OCI-LY3 (cell line): Measurements from ENCODE around the gene RNF2.

ENCODE experiments used
- EZH2phosphoT487 ChIP-seq: fragments of 200-600 bp; shearing (Covaris generic); IDR thresholded peaks from 2 replicates; pipeline ENCODE4 v1.6.1; 2018; ENCODE audit warnings: antibody characterized with exemption, mixed run types, low read depth
- TF ChIP-seq, protein P1 (sequence below): fragments of 200-600, 300-600 bp; sonication (generic); IDR thresholded peaks from 2 replicates; pipeline ENCODE4 v1.5.1; 2014; ENCODE audit warnings: antibody characterized with exemption, low read length, low read depth

DNA sequence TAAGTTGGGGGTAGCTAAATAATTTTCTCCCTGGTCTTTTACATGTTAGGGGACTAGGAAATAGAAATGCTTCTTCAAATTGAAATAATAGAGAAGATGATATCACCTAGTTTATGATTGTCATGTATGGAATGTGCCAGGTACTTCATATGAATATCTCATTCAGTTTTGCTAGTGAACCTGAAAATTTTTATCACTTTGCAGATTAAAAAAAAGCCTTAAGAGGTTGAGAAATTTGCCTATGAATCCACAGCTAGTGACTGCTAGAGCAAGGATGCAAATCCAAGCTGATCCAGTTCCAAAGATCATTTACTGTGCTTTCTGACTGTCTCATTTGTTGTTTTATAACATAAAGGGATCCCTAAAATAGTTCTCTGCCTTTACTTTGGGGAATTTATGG lies 24.7 kb downstream of the RNF2 start:
- TF ChIP-seq, protein P1, sequence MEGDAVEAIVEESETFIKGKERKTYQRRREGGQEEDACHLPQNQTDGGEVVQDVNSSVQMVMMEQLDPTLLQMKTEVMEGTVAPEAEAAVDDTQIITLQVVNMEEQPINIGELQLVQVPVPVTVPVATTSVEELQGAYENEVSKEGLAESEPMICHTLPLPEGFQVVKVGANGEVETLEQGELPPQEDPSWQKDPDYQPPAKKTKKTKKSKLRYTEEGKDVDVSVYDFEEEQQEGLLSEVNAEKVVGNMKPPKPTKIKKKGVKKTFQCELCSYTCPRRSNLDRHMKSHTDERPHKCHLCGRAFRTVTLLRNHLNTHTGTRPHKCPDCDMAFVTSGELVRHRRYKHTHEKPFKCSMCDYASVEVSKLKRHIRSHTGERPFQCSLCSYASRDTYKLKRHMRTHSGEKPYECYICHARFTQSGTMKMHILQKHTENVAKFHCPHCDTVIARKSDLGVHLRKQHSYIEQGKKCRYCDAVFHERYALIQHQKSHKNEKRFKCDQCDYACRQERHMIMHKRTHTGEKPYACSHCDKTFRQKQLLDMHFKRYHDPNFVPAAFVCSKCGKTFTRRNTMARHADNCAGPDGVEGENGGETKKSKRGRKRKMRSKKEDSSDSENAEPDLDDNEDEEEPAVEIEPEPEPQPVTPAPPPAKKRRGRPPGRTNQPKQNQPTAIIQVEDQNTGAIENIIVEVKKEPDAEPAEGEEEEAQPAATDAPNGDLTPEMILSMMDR = no peak
- TF ChIP-seq EZH2phosphoT487 = no peak
